K562 (cell line): Measurements from ENCODE around the gene ADI1. TPM values are rescaled to one million over a fixed set of nuclear protein-coding genes. Genes with fewer than 3 reads are reported as not detected.

Experiments used
- ESRRB ChIP-seq: fragments of 250-450 bp; sonication (Bioruptor Pico); IDR thresholded peaks from 2 replicates; pipeline ENCODE4 v1.5.0; 2020; ENCODE audit warnings: mild to moderate bottlenecking, moderate library complexity, borderline replicate concordance
- FOXJ3 ChIP-seq: sonication (generic); formaldehyde crosslinking; IDR thresholded peaks from 2 replicates; pipeline ENCODE4 v1.4.0; 2020; ENCODE audit warnings: mild to moderate bottlenecking, missing genetic modification reagents
- ZMIZ1 ChIP-seq, 2 experiments: fragments of 150-350 bp in 1 of 2; IDR thresholded peaks; 2 replicates each; pipeline ENCODE4 v1.6.1; 2012 to 2016; ENCODE audit warnings: low read depth in 2 of 2, low read length in 2 of 2, mild to moderate bottlenecking in 1 of 2, moderate library complexity in 1 of 2
- ZNF778 ChIP-seq: fragments of 450-650 bp; formaldehyde crosslinking; IDR thresholded peaks from 2 replicates; pipeline ENCODE4 v1.4.0; 2020; ENCODE audit warnings: mild to moderate bottlenecking, moderate library complexity
- polyA plus RNA-seq, 8 experiments: library from polyadenylated mRNA; depleted of rRNA in 4 of 8; stranded (reverse) in 5 of 8; unstranded in 3 of 8; fragments of >200 nt; fragmentation: Nextera tagmentation in 2 of 8; fragmentation: Illumina TruSeq in 1 of 8; extraction: Ambion mirVana in 2 of 8; extraction: Trizol in 1 of 8; gene quantifications; 2 replicates each; pipeline versions ENCODE4 v1.2.1 to v1.2.3, GENCODE V29; 2011 to 2014; ENCODE audit warnings: inconsistent platforms in 1 of 8, missing spikeins in 1 of 8
- total RNA-seq, 7 experiments: library from RNA; depleted of rRNA in 6 of 7; stranded (reverse); fragments of >200 nt in 6 of 7; fragmentation: Illumina TruSeq in 2 of 7; extraction: Trizol in 2 of 7; gene quantifications; 2 replicates each; pipeline versions ENCODE4 v1.2.1 to v1.2.3, GENCODE V29; 2011 to 2021; ENCODE audit warnings: low replicate concordance in 1 of 7
- TF ChIP-seq, protein P1 (sequence below): fragments of 450-650 bp; formaldehyde crosslinking; IDR thresholded peaks from 2 replicates; pipeline ENCODE4 v1.4.0; 2020; ENCODE audit warnings: mild to moderate bottlenecking, moderate library complexity

Gene ADI1
- total and polyA plus RNA-seq, 9 of the 15 experiments (the other 6 are each of a cell fraction or from before 2014, with no cell fraction given), result 6.1 to 51.0 (median 27.1) TPM

DNA sequence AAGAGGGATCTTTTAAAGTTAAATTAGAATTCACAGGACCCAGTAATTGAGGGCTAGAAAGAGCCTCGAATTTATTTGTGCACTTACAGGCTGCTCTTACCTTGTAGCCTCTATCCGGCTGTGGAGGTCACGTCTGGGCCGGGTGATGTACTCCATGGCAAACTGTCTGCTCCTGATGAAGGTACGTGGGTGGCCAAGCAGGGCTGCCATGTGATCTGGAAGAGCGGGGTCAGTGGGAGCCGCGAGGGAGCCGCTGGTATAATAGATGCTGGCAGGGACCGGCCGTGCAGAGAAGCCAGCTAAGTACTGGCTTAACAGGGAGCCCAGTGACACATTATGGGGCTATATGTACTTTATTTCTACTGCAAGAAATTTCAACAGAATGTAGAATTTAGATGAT is 59.2 kb downstream of the ADI1 start (continued):
- TF ChIP-seq ZMIZ1 (IDR thresholded peaks at IDR 0.05; ENCODE audit: low read depth in 2 of 2, low read length in 2 of 2) (no peak), FOXJ3 (CRISPR knock-in tag) (no peak), ESRRB (CRISPR knock-in tag) (no peak), ZNF778 (CRISPR knock-in tag) (no peak)
- TF ChIP-seq, protein P1, sequence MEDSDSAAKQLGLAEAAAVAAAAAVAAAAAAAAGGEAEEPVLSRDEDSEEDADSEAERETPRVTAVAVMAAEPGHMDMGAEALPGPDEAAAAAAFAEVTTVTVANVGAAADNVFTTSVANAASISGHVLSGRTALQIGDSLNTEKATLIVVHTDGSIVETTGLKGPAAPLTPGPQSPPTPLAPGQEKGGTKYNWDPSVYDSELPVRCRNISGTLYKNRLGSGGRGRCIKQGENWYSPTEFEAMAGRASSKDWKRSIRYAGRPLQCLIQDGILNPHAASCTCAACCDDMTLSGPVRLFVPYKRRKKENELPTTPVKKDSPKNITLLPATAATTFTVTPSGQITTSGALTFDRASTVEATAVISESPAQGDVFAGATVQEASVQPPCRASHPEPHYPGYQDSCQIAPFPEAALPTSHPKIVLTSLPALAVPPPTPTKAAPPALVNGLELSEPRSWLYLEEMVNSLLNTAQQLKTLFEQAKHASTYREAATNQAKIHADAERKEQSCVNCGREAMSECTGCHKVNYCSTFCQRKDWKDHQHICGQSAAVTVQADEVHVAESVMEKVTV (CRISPR knock-in tag), result no peak
